Mammary epithelial cell (primary cell): ENCODE data around the gene CAND2.

Experiments used
- CTCF ChIP-seq, 2 donors: IDR thresholded peaks in 1 of 2; conservative IDR thresholded peaks in 1 of 2; 2 replicates each; pipeline ENCODE4 v1.5.1; 2011 to 2012; ENCODE audit warnings: inconsistent platforms in 2 of 2, low read length in 2 of 2, mild to moderate bottlenecking in 2 of 2, control low read depth in 1 of 2, low read depth in 1 of 2; ENCODE audit not compliant: insufficient read depth in 1 of 2; ENCODE audit errors: extremely low read depth in 1 of 2
- EZH2 ChIP-seq: IDR thresholded peaks from 2 replicates; pipeline ENCODE4 v1.6.1; 2012; ENCODE audit warnings: low read length, inconsistent platforms, borderline replicate concordance

GRCh38 chr3:12807066-12807465 lies 10.6 kb downstream of the CAND2 start:
- no peak for TF ChIP-seq CTCF (conservative IDR thresholded peaks at IDR 0.05 in 1 of 2, IDR thresholded peaks at IDR 0.05 in 1 of 2; ENCODE audit: extremely low read depth in 1 of 2, insufficient read depth in 1 of 2, low read depth in 1 of 2, low read length in 2 of 2)
- TF ChIP-seq EZH2 = no peak
